Renal cortical epithelial cell (primary cell): ENCODE data around the gene ABHD14A. TPM values are rescaled to one million over a fixed set of nuclear protein-coding genes. Genes with fewer than 3 reads are reported as not detected.

Experiments used
- DNase-seq: peaks from one replicate; pipeline ENCODE4 v3.0.0-alpha.2; 2011; ENCODE audit warnings: low read depth
- total RNA-seq: library from RNA; depleted of rRNA; stranded (reverse); fragments of >200 nt; gene quantifications from 2 replicates; pipeline ENCODE4 v1.2.3, GENCODE V29; 2014

ABHD14A gene
- total RNA-seq, 1 donor from 2014 or later = 16.3 TPM

GRCh38 chr3:51940648-51941462, 34.0 kb upstream of the ABHD14A start:
- DNase-seq = no peak

GRCh38 chr3:51941463-51941797, 33.4 kb upstream of the ABHD14A start:
- no peak for DNase-seq

- peak; percentile 99 for DNase-seq
Observed at GRCh38 chr3:51941798-51942602, 32.9 kb upstream of the ABHD14A start, which contains the start of the genes PARP3 and RRP9. Gene PARP3 (plus strand): TSS chr3:51942363. CDS start chr3:51943356, 993 bp downstream. Gene RRP9 (minus strand): TSS chr3:51941904. CDS start chr3:51941867, 37 bp downstream.

GRCh38 chr3:51942603-51943450, 32.0 kb upstream of the ABHD14A start:
- peak; percentile 37 for DNase-seq

- DNase-seq = no peak
Observed at GRCh38 chr3:51943451-51944391, 31.1 kb upstream of the ABHD14A start.

- DNase-seq = no peak
Observed at GRCh38 chr3:51944451-51945021, 30.3 kb upstream of the ABHD14A start.

GRCh38 chr3:51945031-51945840, 29.6 kb upstream of the ABHD14A start:
- no peak for DNase-seq

- no peak for DNase-seq
Observed at GRCh38 chr3:51945926-51946705, 28.7 kb upstream of the ABHD14A start.

- DNase-seq = no peak
Observed at GRCh38 chr3:51946796-51947195, 28.1 kb upstream of the ABHD14A start.

- DNase-seq = no peak
Observed at GRCh38 chr3:51947215-51947900, 27.5 kb upstream of the ABHD14A start.

- DNase-seq = no peak
Observed at GRCh38 chr3:51948016-51948580, 26.8 kb upstream of the ABHD14A start.

GRCh38 chr3:51949121-51949520, 25.7 kb upstream of the ABHD14A start:
- DNase-seq = no peak

GRCh38 chr3:51950899-51951298, 24.0 kb upstream of the ABHD14A start:
- no peak for DNase-seq

GRCh38 chr3:51953445-51953844, 21.4 kb upstream of the ABHD14A start:
- no peak for DNase-seq

- no peak for DNase-seq
Observed at GRCh38 chr3:51954105-51954504, 20.8 kb upstream of the ABHD14A start.

GRCh38 chr3:51954713-51955112, 20.2 kb upstream of the ABHD14A start:
- DNase-seq = no peak

- DNase-seq = no peak
Observed at GRCh38 chr3:51955175-51955892, 19.5 kb upstream of the ABHD14A start, which contains the start of gene GPR62. Gene GPR62 (plus strand): TSS chr3:51955381. CDS start chr3:51955653, 272 bp downstream.
